GM21447 (cell line): ENCODE data around the gene NAA40.
"Not testable (repeated sequence)": the region's sequence is repeated elsewhere in the genome, so short reads cannot be mapped to it uniquely, and the experiment has no call there.

ENCODE experiments used
- ATAC-seq: cut with Tn5 transposase; IDR thresholded peaks from one replicate; pipeline ENCODE4 v1.9.1; 2021; ENCODE audit not compliant: unreplicated experiment

NAA40 gene

GRCh38 chr11:63937713-63938478 lies 906 bp upstream of the NAA40 start:
- peak; percentile 21 for ATAC-seq

GRCh38 chr11:63939397-63939891 lies 642 bp downstream of the NAA40 start:
- no peak for ATAC-seq

- no peak for ATAC-seq
These were observed 2.0 kb downstream of the NAA40 start for GRCh38 chr11:63940786-63941185.

- ATAC-seq = no peak
These were observed 3.1 kb downstream of the NAA40 start for GRCh38 chr11:63941901-63942300.

- ATAC-seq = no peak
These were observed 4.0 kb downstream of the NAA40 start for GRCh38 chr11:63942803-63943202.

- no peak for ATAC-seq
These were observed 6.2 kb downstream of the NAA40 start for GRCh38 chr11:63944987-63945386.

GRCh38 chr11:63945477-63946163 lies 6.8 kb downstream of the NAA40 start:
- ATAC-seq = no peak

GRCh38 chr11:63951779-63952536 lies 13.2 kb downstream of the NAA40 start:
- no peak for ATAC-seq

GRCh38 chr11:63952570-63952969 lies 13.8 kb downstream of the NAA40 start:
- ATAC-seq = no peak

- no peak for ATAC-seq
These were observed 19.2 kb downstream of the NAA40 start for GRCh38 chr11:63958008-63958407.

GRCh38 chr11:63961608-63962412 lies 23.0 kb downstream of the NAA40 start:
- ATAC-seq = no peak

GRCh38 chr11:63963895-63964294 lies 25.1 kb downstream of the NAA40 start:
- not testable (repeated sequence) for ATAC-seq

GRCh38 chr11:63966444-63966843 lies 27.6 kb downstream of the NAA40 start:
- ATAC-seq = no peak

- no peak for ATAC-seq
These were observed 30.7 kb downstream of the NAA40 start for GRCh38 chr11:63969461-63969860.

GRCh38 chr11:63970902-63971301 lies 32.1 kb downstream of the NAA40 start:
- no peak for ATAC-seq

- ATAC-seq = not testable (repeated sequence)
These were observed 35.1 kb downstream of the NAA40 start for GRCh38 chr11:63973912-63974258.

GRCh38 chr11:63974259-63975143 lies 35.7 kb downstream of the NAA40 start, which contains the start of gene COX8A:
TSS of gene COX8A (plus strand) at chr11:63974620. CDS start at chr11:63974681, 61 bp downstream.
- peak; percentile 97 for ATAC-seq

- ATAC-seq = no peak
These were observed 39.9 kb downstream of the NAA40 start for GRCh38 chr11:63978551-63979239.

- ATAC-seq = no peak
These were observed 40.6 kb downstream of the NAA40 start for GRCh38 chr11:63979426-63979825.
